Measurements from ENCODE around the gene IL1RAPL1.
"Not testable (repeated sequence)": the region's sequence is repeated elsewhere in the genome, so short reads cannot be mapped to it uniquely, and the experiment has no call there.

The IL1RAPL1 gene

GRCh38 chrX:28675173-28675572 lies 87.9 kb downstream of the IL1RAPL1 start:
- no peak overlapping the region for H3K27ac Mint-ChIP-seq
- ATAC-seq = no peak
- DNase-seq (ENCODE audit: low spot score in 2 of 2) = no peak
- H3K4me1 Mint-ChIP-seq = no peaks in the 10 kb centered on the region
- H3K36me3 Mint-ChIP-seq = no peaks in the 10 kb centered on the region
- H3K9me3 Mint-ChIP-seq = no peaks in the 10 kb centered on the region
- H3K4me3 Mint-ChIP-seq = no peak overlapping the region

GRCh38 chrX:28693101-28693500 lies 105.9 kb downstream of the IL1RAPL1 start:
- DNase-seq (ENCODE audit: low spot score in 2 of 2) (no peak), ATAC-seq (no peak)
- no peaks in the 10 kb centered on the region for H3K36me3 Mint-ChIP-seq
- no peak overlapping the region for H3K27ac Mint-ChIP-seq
- no peaks in the 10 kb centered on the region for H3K4me1 Mint-ChIP-seq
- H3K9me3 Mint-ChIP-seq = peaks cover 8% of the 10 kb centered on the region
- no peak overlapping the region for H3K4me3 Mint-ChIP-seq

- Mint-ChIP-seq H3K4me1 (no peaks in the 10 kb centered on the region), H3K9me3 (peaks cover 2% of the 10 kb centered on the region), H3K4me3 (no peak overlapping the region), H3K36me3 (no peaks in the 10 kb centered on the region), H3K27ac (no peak overlapping the region)
- ATAC-seq = no peak
- DNase-seq (ENCODE audit: low spot score in 2 of 2) = no peak
Measured at GRCh38 chrX:28697732-28698131, 110.5 kb downstream of the IL1RAPL1 start.

GRCh38 chrX:28701222-28701621 lies 114.0 kb downstream of the IL1RAPL1 start:
- DNase-seq (ENCODE audit: low spot score in 2 of 2) (no peak), ATAC-seq (no peak)
- H3K36me3 Mint-ChIP-seq = no peaks in the 10 kb centered on the region
- H3K4me3 Mint-ChIP-seq = no peak overlapping the region
- H3K4me1 Mint-ChIP-seq = no peaks in the 10 kb centered on the region
- no peak overlapping the region for H3K27ac Mint-ChIP-seq
- peaks cover 6% of the 10 kb centered on the region for H3K9me3 Mint-ChIP-seq

GRCh38 chrX:28706964-28707363 lies 119.7 kb downstream of the IL1RAPL1 start:
- H3K4me3 Mint-ChIP-seq = no peak overlapping the region
- DNase-seq (ENCODE audit: low spot score in 2 of 2) (no peak), ATAC-seq (no peak)
- H3K9me3 Mint-ChIP-seq = peaks cover 4% of the 10 kb centered on the region
- H3K36me3 Mint-ChIP-seq = no peaks in the 10 kb centered on the region
- no peaks in the 10 kb centered on the region for H3K4me1 Mint-ChIP-seq
- H3K27ac Mint-ChIP-seq = no peak overlapping the region

GRCh38 chrX:28709421-28709820 lies 122.2 kb downstream of the IL1RAPL1 start:
- Mint-ChIP-seq H3K9me3 (peaks cover 2% of the 10 kb centered on the region), H3K4me3 (no peak overlapping the region), H3K4me1 (no peaks in the 10 kb centered on the region), H3K36me3 (no peaks in the 10 kb centered on the region), H3K27ac (no peak overlapping the region)
- DNase-seq (ENCODE audit: low spot score in 2 of 2) (no peak), ATAC-seq (no peak)

GRCh38 chrX:28717864-28718263 lies 130.6 kb downstream of the IL1RAPL1 start:
- Mint-ChIP-seq H3K4me3 (no peak overlapping the region), H3K9me3 (peaks cover 2% of the 10 kb centered on the region), H3K4me1 (no peaks in the 10 kb centered on the region), H3K36me3 (no peaks in the 10 kb centered on the region), H3K27ac (no peak overlapping the region)
- ATAC-seq (no peak), DNase-seq (ENCODE audit: low spot score in 2 of 2) (no peak)

- Mint-ChIP-seq H3K36me3 (no peaks in the 10 kb centered on the region), H3K27ac (no peak overlapping the region), H3K4me3 (no peak overlapping the region), H3K4me1 (no peaks in the 10 kb centered on the region), H3K9me3 (peaks cover 4% of the 10 kb centered on the region)
- ATAC-seq = no peak
- DNase-seq (ENCODE audit: low spot score in 2 of 2) = no peak
Measured at GRCh38 chrX:28718450-28718849, 131.2 kb downstream of the IL1RAPL1 start.

- DNase-seq (ENCODE audit: low spot score in 2 of 2) = no peak
- Mint-ChIP-seq H3K27ac (no peak overlapping the region), H3K9me3 (peaks cover 5% of the 10 kb centered on the region), H3K4me3 (no peak overlapping the region), H3K36me3 (no peaks in the 10 kb centered on the region), H3K4me1 (no peaks in the 10 kb centered on the region)
- no peak for ATAC-seq
Measured at GRCh38 chrX:28719620-28720019, 132.4 kb downstream of the IL1RAPL1 start.

- Mint-ChIP-seq H3K9me3 (peaks cover 11% of the 10 kb centered on the region), H3K4me3 (no peak overlapping the region), H3K36me3 (no peaks in the 10 kb centered on the region), H3K4me1 (no peaks in the 10 kb centered on the region), H3K27ac (no peak overlapping the region)
- ATAC-seq (no peak), DNase-seq (ENCODE audit: low spot score in 2 of 2) (no peak)
Measured at GRCh38 chrX:28752330-28752729, 165.1 kb downstream of the IL1RAPL1 start.

- Mint-ChIP-seq H3K4me3 (no peak overlapping the region), H3K9me3 (peaks cover 11% of the 10 kb centered on the region)
Measured at GRCh38 chrX:28756175-28756574, 168.9 kb downstream of the IL1RAPL1 start.

GRCh38 chrX:28756647-28757046 lies 169.4 kb downstream of the IL1RAPL1 start:
- DNase-seq (ENCODE audit: low spot score in 2 of 2) (no peak), ATAC-seq (no peak)
- Mint-ChIP-seq H3K9me3 (peaks cover 11% of the 10 kb centered on the region), H3K4me1 (no peaks in the 10 kb centered on the region), H3K36me3 (no peaks in the 10 kb centered on the region), H3K27ac (no peak overlapping the region), H3K4me3 (no peak overlapping the region)

More at GRCh38 chrX:28756175-28756574, 168.9 kb downstream of the IL1RAPL1 start:
- Mint-ChIP-seq H3K27ac (no peak overlapping the region), H3K4me1 (no peaks in the 10 kb centered on the region), H3K36me3 (no peaks in the 10 kb centered on the region)
- no peak for DNase-seq (ENCODE audit: low spot score in 2 of 2)
- ATAC-seq = no peak

- Mint-ChIP-seq H3K36me3 (no peaks in the 10 kb centered on the region), H3K9me3 (peaks cover 11% of the 10 kb centered on the region), H3K4me1 (no peaks in the 10 kb centered on the region), H3K4me3 (no peak overlapping the region), H3K27ac (no peak overlapping the region)
- no peak for ATAC-seq
- no peak for DNase-seq (ENCODE audit: low spot score in 2 of 2)
Measured at GRCh38 chrX:28757290-28757689, 170.0 kb downstream of the IL1RAPL1 start.

GRCh38 chrX:28766561-28766960 lies 179.3 kb downstream of the IL1RAPL1 start:
- not testable (repeated sequence) for ATAC-seq; H3K4me1 Mint-ChIP-seq; H3K4me3 Mint-ChIP-seq; DNase-seq (ENCODE audit: low spot score in 2 of 2); H3K9me3 Mint-ChIP-seq; H3K36me3 Mint-ChIP-seq; H3K27ac Mint-ChIP-seq

GRCh38 chrX:28773807-28774206 lies 186.6 kb downstream of the IL1RAPL1 start:
- H3K9me3 Mint-ChIP-seq = no peaks in the 10 kb centered on the region
- no peaks in the 10 kb centered on the region for H3K4me1 Mint-ChIP-seq
- ATAC-seq = no peak
- no peak for DNase-seq (ENCODE audit: low spot score in 2 of 2)
- H3K4me3 Mint-ChIP-seq = no peak overlapping the region
- H3K27ac Mint-ChIP-seq = no peak overlapping the region
- H3K36me3 Mint-ChIP-seq = no peaks in the 10 kb centered on the region

- Mint-ChIP-seq H3K27ac (no peak overlapping the region), H3K4me3 (no peak overlapping the region), H3K36me3 (no peaks in the 10 kb centered on the region), H3K9me3 (peaks cover 12% of the 10 kb centered on the region), H3K4me1 (no peaks in the 10 kb centered on the region)
- DNase-seq (ENCODE audit: low spot score in 2 of 2) (no peak), ATAC-seq (no peak)
Measured at GRCh38 chrX:28787206-28787605, 200.0 kb downstream of the IL1RAPL1 start.

- not testable (repeated sequence) for H3K36me3 Mint-ChIP-seq; H3K4me3 Mint-ChIP-seq; DNase-seq (ENCODE audit: low spot score in 2 of 2); ATAC-seq; H3K27ac Mint-ChIP-seq; H3K4me1 Mint-ChIP-seq
- peaks cover 19% of the 10 kb centered on the region for H3K9me3 Mint-ChIP-seq
Measured at GRCh38 chrX:28800671-28801070, 213.4 kb downstream of the IL1RAPL1 start.
